Thymus (tissue), 11 donors: ENCODE measurements around the gene FBXO10. TPM values are rescaled to one million over a fixed set of nuclear protein-coding genes. Genes with fewer than 3 reads are reported as not detected.

Experiments used
- DNase-seq, 9 donors: peaks; one replicate each; pipeline ENCODE4 v3.0.0-alpha.2; 2013; ENCODE audit warnings: low spot score in 9 of 9, low read depth in 6 of 9, missing footprints in 1 of 9
- H3K27ac ChIP-seq, 2 donors: one replicate each; pipeline ENCODE4 v1.5.1; 2013; ENCODE audit warnings: control low read depth in 1 of 2, low read depth in 1 of 2, low read length in 1 of 2, mild to moderate bottlenecking in 1 of 2, moderate library complexity in 1 of 2
- H3K27me3 ChIP-seq, 2 donors: one replicate each; pipeline ENCODE4 v1.5.1; 2013; ENCODE audit warnings: low read length in 1 of 2; ENCODE audit not compliant: control insufficient read depth in 2 of 2, insufficient read depth in 1 of 2
- H3K36me3 ChIP-seq, 2 donors: one replicate each; pipeline ENCODE4 v1.5.1; 2013; ENCODE audit warnings: low read length in 1 of 2, mild to moderate bottlenecking in 1 of 2, moderate library complexity in 1 of 2; ENCODE audit not compliant: control insufficient read depth in 2 of 2, insufficient read depth in 2 of 2
- H3K4me1 ChIP-seq, 2 donors: one replicate each; pipeline ENCODE4 v1.5.1; 2013; ENCODE audit warnings: low read length in 2 of 2; ENCODE audit not compliant: control insufficient read depth in 2 of 2, insufficient read depth in 2 of 2
- H3K4me3 ChIP-seq, 2 donors: one replicate each; pipeline ENCODE4 v1.5.1; 2013; ENCODE audit warnings: low read length in 2 of 2, control low read depth in 1 of 2, mild to moderate bottlenecking in 1 of 2
- H3K9me3 ChIP-seq, 2 donors: one replicate each; pipeline ENCODE4 v1.5.1; 2013; ENCODE audit warnings: low read length in 1 of 2, mild to moderate bottlenecking in 1 of 2; ENCODE audit not compliant: control insufficient read depth in 2 of 2, insufficient read depth in 1 of 2
- WGBS: extraction: QIAGEN DNeasy Blood & Tissue Kit; methylation state at CpG from one replicate; pipeline ENCODE4 v1.1.7; 2013; 5-methylcytosine and 5-hydroxymethylcytosine counted together
- polyA plus RNA-seq: library from polyadenylated mRNA; stranded (reverse); fragments of 200-250 nt; gene quantifications from one replicate; pipeline ENCODE4 v1.2.3, GENCODE V29; 2013
- total RNA-seq: library from RNA; stranded (reverse); fragments of 120-200 nt; gene quantifications from one replicate; pipeline ENCODE4 v1.2.4, GENCODE V29; 2013
- donor health status: healthy.

FBXO10 gene
- total and polyA plus RNA-seq, 2 donors = 2.5 to 3.2 TPM

GRCh38 chr9:37575511-37575914, 667 bp downstream of the FBXO10 start:
- WGBS = 30% methylated on average over 5 of the region's 5 CpGs
- H3K27ac ChIP-seq = no peak overlapping the region
- H3K9me3 ChIP-seq = no peaks in the 10 kb centered on the region
- DNase-seq = peak in 1 of 9 donors; percentile 5
- peaks cover under 1 to 7% of the 10 kb centered on the region in 2 donors for H3K36me3 ChIP-seq
- H3K4me3 ChIP-seq = peak overlapping the region; percentile 42 to 67
- H3K4me1 ChIP-seq = peaks cover 0 to 8% of the 10 kb centered on the region in 2 donors
- H3K27me3 ChIP-seq = peaks cover 0 to 5% of the 10 kb centered on the region in 2 donors

DNA sequence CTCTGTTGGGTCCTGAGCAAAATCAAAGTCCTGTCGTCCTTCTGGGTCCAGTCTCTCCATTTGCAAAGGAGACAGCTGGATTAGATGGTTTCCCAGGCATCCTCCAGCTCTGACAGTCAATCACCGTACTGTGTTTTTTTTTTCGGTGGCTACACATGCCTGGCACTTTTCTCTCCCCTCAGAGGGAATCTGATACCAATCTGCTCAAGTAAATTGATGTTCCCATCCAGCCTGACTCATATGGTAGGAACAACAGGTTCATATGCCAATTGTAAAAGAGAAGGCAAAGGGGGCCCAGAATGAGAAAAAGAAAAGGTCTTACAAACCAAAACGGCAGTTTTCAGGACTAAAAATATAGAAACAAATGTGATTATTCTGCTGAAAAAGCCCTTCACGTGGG, 1.2 kb downstream of the FBXO10 start:
- Histone ChIP-seq H3K9me3 (no peaks in the 10 kb centered on the region), H3K36me3 (peaks cover 0 to 1% of the 10 kb centered on the region in 2 donors), H3K4me3 (no peak overlapping the region), H3K4me1 (peaks cover 0 to 8% of the 10 kb centered on the region in 2 donors), H3K27me3 (peaks cover 0 to 5% of the 10 kb centered on the region in 2 donors), H3K27ac (no peak overlapping the region)
- WGBS = 93% methylated on average over 5 of the region's 5 CpGs
- no peak for DNase-seq

GRCh38 chr9:37574241-37574721, 1.9 kb downstream of the FBXO10 start:
- Histone ChIP-seq H3K4me3 (no peak overlapping the region), H3K36me3 (no peaks in the 10 kb centered on the region), H3K4me1 (peaks cover 0 to 8% of the 10 kb centered on the region in 2 donors), H3K27me3 (peaks cover 0 to 5% of the 10 kb centered on the region in 2 donors), H3K9me3 (no peaks in the 10 kb centered on the region), H3K27ac (no peak overlapping the region)
- no peak for DNase-seq
- 95% methylated on average over 5 of the region's 5 CpGs for WGBS

DNA sequence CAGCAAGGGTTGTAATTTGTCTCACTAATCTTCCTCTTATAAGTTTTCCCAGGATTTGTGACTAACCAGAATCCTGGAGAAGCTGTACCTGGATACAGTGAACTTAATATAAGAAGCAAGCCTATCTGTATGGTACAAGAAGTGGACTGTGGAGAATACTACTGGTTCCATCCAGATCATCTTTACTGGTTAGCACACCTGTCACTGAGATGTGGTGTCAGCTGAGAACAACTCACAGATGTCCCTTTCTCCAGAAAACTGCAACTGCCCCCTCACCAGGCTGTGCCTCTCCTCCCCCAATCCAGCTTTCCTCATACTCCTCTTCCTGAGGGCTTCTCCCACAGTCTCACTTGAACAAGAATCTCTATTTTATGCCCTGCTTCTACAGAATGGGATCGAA, 4.9 kb downstream of the FBXO10 start:
- 100% methylated on average over 1 of the region's 1 CpG for WGBS
- Histone ChIP-seq H3K27me3 (peaks cover 0 to 5% of the 10 kb centered on the region in 2 donors), H3K4me3 (no peak overlapping the region), H3K36me3 (no peaks in the 10 kb centered on the region), H3K9me3 (no peaks in the 10 kb centered on the region), H3K4me1 (no peaks in the 10 kb centered on the region), H3K27ac (no peak overlapping the region)
- DNase-seq = no peak

DNA sequence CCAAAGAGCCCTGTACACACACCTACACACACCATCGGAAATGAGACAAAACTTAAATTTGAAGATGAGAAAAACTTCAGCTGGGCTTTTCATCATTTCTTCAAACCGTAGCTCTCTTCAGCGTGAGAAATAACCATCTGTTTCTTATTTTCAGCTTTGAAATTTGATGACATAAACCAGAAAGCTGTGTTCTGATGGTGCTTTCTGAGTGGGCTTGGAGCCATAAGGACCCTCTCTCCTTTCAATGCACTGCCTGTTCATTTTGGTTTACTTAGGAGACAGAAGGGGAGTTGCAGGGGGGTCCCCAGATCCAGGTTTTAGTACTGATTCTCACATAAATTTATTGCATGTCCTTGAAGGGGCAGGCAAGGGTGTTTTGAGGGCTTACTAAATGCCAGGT, 9.5 kb downstream of the FBXO10 start:
- no peak overlapping the region for H3K27ac ChIP-seq

DNA sequence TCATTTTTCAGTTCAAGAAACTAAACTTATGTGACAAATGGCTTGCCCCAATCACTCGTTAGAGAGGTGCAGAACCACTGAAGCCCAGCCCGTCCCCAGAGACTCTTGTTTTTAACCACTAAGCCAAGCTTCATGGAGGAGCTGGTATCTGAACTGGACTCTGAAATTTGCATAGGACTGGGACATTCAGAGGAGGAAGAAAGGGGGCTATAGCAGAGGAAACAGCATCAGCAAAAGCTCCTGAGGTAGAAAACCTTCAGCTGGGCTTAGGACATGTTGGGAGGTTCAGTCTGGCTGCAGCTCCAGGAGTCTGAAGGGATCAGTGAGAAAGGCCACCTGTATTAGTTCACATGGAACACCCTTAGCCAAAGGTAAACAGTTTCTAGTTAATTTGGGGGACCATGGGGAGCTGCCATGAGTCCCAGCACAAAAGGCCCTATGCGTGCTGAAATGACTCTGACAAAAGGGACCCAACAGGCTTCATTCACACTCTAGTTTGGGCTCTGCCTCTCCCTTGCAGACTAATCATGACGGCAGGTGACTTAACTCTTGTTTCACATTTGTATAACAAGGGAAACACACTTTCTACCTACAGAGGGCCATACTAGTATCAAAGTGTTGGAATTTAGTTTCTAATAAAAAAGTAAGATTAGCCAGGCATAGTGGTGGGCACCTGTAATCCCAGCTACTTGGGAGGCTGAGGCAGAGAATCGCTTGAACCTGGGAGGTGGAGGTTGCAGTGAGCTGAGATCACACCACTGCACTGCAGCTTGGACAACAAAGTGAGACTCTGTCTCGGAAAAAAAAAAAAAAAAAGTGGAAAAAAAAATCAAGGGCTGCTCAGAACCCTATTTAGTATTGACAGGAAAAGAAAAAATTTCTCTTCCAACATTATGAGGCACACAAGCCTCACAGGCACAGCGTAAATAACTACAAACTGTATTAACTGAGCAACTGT, 10.2 kb downstream of the FBXO10 start:
- 98% methylated on average over 7 of the region's 7 CpGs for WGBS
- DNase-seq = no peak
- no peak overlapping the region for H3K4me3 ChIP-seq

More for the DNA sequence above, 9.5 kb downstream of the FBXO10 start:
- DNase-seq = no peak
- H3K27me3 ChIP-seq = no peaks in the 10 kb centered on the region
- no peaks in the 10 kb centered on the region for H3K36me3 ChIP-seq
- H3K4me1 ChIP-seq = no peaks in the 10 kb centered on the region
- peaks cover 0 to 8% of the 10 kb centered on the region in 2 donors for H3K9me3 ChIP-seq
- no peak overlapping the region for H3K4me3 ChIP-seq
- WGBS = 92% methylated on average over 3 of the region's 3 CpGs

DNA sequence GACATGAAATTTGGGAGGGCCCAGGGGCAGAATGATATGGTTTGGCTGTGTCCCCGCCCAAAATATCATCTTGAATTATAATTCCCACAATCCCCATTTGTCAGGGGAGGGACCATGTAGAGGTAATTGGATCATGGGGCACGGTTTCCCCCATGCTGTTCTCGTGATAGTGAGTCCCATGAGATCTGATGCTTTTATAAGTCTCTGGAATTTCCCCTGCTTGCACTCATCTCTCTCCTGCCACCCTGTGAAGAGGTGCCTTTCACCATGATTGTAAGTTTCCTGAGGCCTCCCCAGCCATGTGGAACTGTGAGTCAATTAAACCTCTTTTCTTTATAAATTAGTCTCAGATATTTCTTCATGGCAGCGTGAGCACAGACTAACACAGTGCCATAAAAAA, 11.3 kb downstream of the FBXO10 start:
- Histone ChIP-seq H3K9me3 (peaks cover 0 to 8% of the 10 kb centered on the region in 2 donors), H3K4me3 (no peak overlapping the region), H3K36me3 (no peaks in the 10 kb centered on the region), H3K27me3 (no peaks in the 10 kb centered on the region), H3K27ac (no peak overlapping the region), H3K4me1 (no peaks in the 10 kb centered on the region)
- DNase-seq = no peak
- 97% methylated on average over 4 of the region's 4 CpGs for WGBS

More for the DNA sequence above, 10.2 kb downstream of the FBXO10 start:
- Histone ChIP-seq H3K36me3 (no peaks in the 10 kb centered on the region), H3K4me1 (no peaks in the 10 kb centered on the region), H3K9me3 (peaks cover 0 to 8% of the 10 kb centered on the region in 2 donors), H3K27me3 (no peaks in the 10 kb centered on the region), H3K27ac (no peak overlapping the region)

- no peaks in the 10 kb centered on the region for H3K4me1 ChIP-seq
- no peak overlapping the region for H3K4me3 ChIP-seq
- WGBS = 82% methylated on average over 3 of the region's 3 CpGs
- no peaks in the 10 kb centered on the region for H3K27me3 ChIP-seq
- no peaks in the 10 kb centered on the region for H3K36me3 ChIP-seq
- DNase-seq = no peak
- H3K27ac ChIP-seq = no peak overlapping the region
- H3K9me3 ChIP-seq = peaks cover 0 to 8% of the 10 kb centered on the region in 2 donors
Observed at GRCh38 chr9:37563806-37564513, 12.2 kb downstream of the FBXO10 start.

DNA sequence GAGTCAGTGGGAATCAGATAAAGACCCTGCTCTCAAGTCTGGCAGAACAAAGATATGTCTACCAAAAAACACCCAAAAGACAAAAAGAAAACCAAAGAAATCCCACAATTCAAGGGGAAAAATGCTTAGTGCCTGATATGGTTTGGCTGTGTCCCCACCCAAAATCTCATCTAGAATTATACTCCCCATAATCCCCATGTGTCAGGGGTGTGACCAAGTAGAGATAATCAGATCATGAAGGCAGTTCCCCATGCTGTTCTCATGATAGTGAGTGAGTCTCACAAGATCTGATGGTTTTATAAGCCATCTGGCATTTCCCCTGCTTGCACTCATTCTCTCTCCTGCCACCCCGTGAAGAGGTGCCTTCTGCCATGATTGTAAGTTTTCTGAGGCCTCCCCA, 13.4 kb downstream of the FBXO10 start:
- Histone ChIP-seq H3K4me1 (no peaks in the 10 kb centered on the region), H3K4me3 (no peak overlapping the region)
- WGBS = 90% methylated on average over 1 of the region's 1 CpG

More for the DNA sequence above, 13.4 kb downstream of the FBXO10 start:
- DNase-seq = no peak
- Histone ChIP-seq H3K9me3 (peaks cover 0 to 8% of the 10 kb centered on the region in 2 donors), H3K36me3 (no peaks in the 10 kb centered on the region), H3K27me3 (no peaks in the 10 kb centered on the region), H3K27ac (no peak overlapping the region)
